K562 (cell line): Measurements from ENCODE around the gene GRK4. TPM values are rescaled to one million over a fixed set of nuclear protein-coding genes. Genes with fewer than 3 reads are reported as not detected.

Experiments used
- ATAC-seq: fragments of 200-7000 bp; cut with Tn5 transposase; 3 replicates; pipeline ENCODE4 v1.9.1; 2020; ENCODE audit warnings: moderate library complexity
- BruUV-seq: library from RNA; stranded (reverse); fragments of 400-500 nt; replicated peaks from 2 replicates; lab custom pipeline; 2021; lab: Mats Ljungman, UMichigan
- CTCF ChIA-PET: fragments of 300-600 bp; formaldehyde crosslinking; extraction: SDS; loops from one replicate; lab custom pipeline; 2021; ENCODE audit warnings: low intra/inter-chr PET ratio; lab: Yijun Ruan, JAX
- POLR2A ChIA-PET: fragments of 300-600, 350-650 bp; sonication (Branson Sonifier 250); formaldehyde crosslinking; extraction: SDS; loops from one replicate; lab custom pipeline; 2021; ENCODE audit warnings: antibody characterized with exemption, inconsistent platforms; lab: Yijun Ruan, JAX
- DNase-seq, 4 experiments: peaks; one replicate each; pipeline versions ENCODE4 v3.0.0 to v3.0.0-alpha.2; 2011 to 2018; ENCODE audit warnings: low spot score in 3 of 4, mixed read lengths in 3 of 4; ENCODE audit errors: extremely low read depth in 1 of 4
- FAIRE-seq: peaks from 2 replicates; lab custom pipeline; 2011; peaks lifted over from hg19 to GRCh38; lab: Jason Lieb, UNC
- H2AFZ ChIP-seq: 2 replicates; pipeline ENCODE4 v1.6.0; 2011; ENCODE audit warnings: low read depth, low read length, control low read depth, inconsistent platforms
- H3K27ac ChIP-seq: fragments of 200-600 bp; 3 replicates; pipeline ENCODE4 v1.8.0; 2011; ENCODE audit warnings: low read depth, mild to moderate bottlenecking, control low read depth, inconsistent platforms, low read length, moderate library complexity, mixed read lengths; ENCODE audit errors: extremely low read depth
- H3K27me3 ChIP-seq, 2 experiments: fragments of 300-600 bp in 1 of 2; 2 replicates in 1 of 2; 3 replicates in 1 of 2; pipeline versions ENCODE4 v1.6.0 to v1.8.0; 2011; ENCODE audit warnings: inconsistent platforms in 2 of 2, low read length in 2 of 2, mild to moderate bottlenecking in 1 of 2, mixed read lengths in 1 of 2, moderate library complexity in 1 of 2; ENCODE audit not compliant: control insufficient read depth in 2 of 2, insufficient read depth in 2 of 2
- H3K36me3 ChIP-seq: fragments of 300-600 bp; 3 replicates; pipeline ENCODE4 v1.8.0; 2011; ENCODE audit warnings: mild to moderate bottlenecking, low read length, inconsistent platforms; ENCODE audit not compliant: control insufficient read depth, insufficient read depth
- H3K4me1 ChIP-seq, 2 experiments: fragments of 200-600 bp in 1 of 2; replicated peaks in 1 of 2; 2 replicates in 1 of 2; 3 replicates in 1 of 2; pipeline versions ENCODE4 v1.5.1 to v1.8.0; 2011; ENCODE audit warnings: inconsistent platforms in 2 of 2, low read length in 2 of 2, mild to moderate bottlenecking in 1 of 2, mixed read lengths in 1 of 2, moderate library complexity in 1 of 2; ENCODE audit not compliant: control insufficient read depth in 2 of 2, insufficient read depth in 2 of 2
- H3K4me2 ChIP-seq: 2 replicates; pipeline ENCODE4 v1.6.1; 2011; ENCODE audit warnings: low read length, control low read depth, inconsistent platforms, mixed read lengths; ENCODE audit not compliant: insufficient read depth
- H3K4me3 ChIP-seq: fragments of 200-600 bp; sonication (generic), shearing (Covaris generic); 2 replicates; pipeline ENCODE4 v1.5.1; 2016; ENCODE audit warnings: control low read depth, inconsistent platforms
- H3K79me2 ChIP-seq: fragments of 200-600 bp; 3 replicates; pipeline ENCODE4 v1.8.0; 2011; ENCODE audit warnings: low read length, inconsistent platforms; ENCODE audit not compliant: control insufficient read depth, insufficient read depth
- H3K9ac ChIP-seq, 2 experiments: 2 replicates each; pipeline versions ENCODE4 v1.6.0 to v1.6.1; 2011; ENCODE audit warnings: low read depth in 2 of 2, low read length in 2 of 2, control low read depth in 1 of 2, inconsistent platforms in 1 of 2, mild to moderate bottlenecking in 1 of 2, mixed read lengths in 1 of 2; ENCODE audit not compliant: insufficient read depth in 1 of 2
- H3K9me1 ChIP-seq: one replicate; pipeline ENCODE4 v1.6.0; 2011; ENCODE audit warnings: inconsistent platforms, mild to moderate bottlenecking, low read length, moderate library complexity; ENCODE audit not compliant: control insufficient read depth, insufficient read depth
- H3K9me3 ChIP-seq: replicated peaks from 2 replicates; pipeline ENCODE4 v1.5.1; 2011; ENCODE audit warnings: low read depth, low read length, inconsistent platforms; ENCODE audit not compliant: control insufficient read depth, insufficient read depth
- H4K20me1 ChIP-seq: replicated peaks from 2 replicates; pipeline ENCODE4 v1.6.1; 2011; ENCODE audit warnings: low read length, inconsistent platforms, mixed read lengths; ENCODE audit not compliant: control insufficient read depth, insufficient read depth
- BHLHE40 ChIP-seq: IDR thresholded peaks from 2 replicates; pipeline ENCODE4 v1.6.1; 2011; ENCODE audit warnings: low read length, improper control_type of control experiment
- L3MBTL2 ChIP-seq: fragments of 450-650 bp; IDR thresholded peaks from 2 replicates; pipeline ENCODE4 v1.6.1; 2016; ENCODE audit warnings: mild to moderate bottlenecking, moderate library complexity
- MED1 ChIP-seq: sonication (generic); formaldehyde crosslinking; IDR thresholded peaks from 2 replicates; pipeline ENCODE4 v1.8.1; 2023; ENCODE audit warnings: missing genetic modification reagents, borderline replicate concordance
- POLR2A ChIP-seq: fragments of 450-650 bp; conservative IDR thresholded peaks from 2 replicates; pipeline ENCODE4 v1.6.1; 2016
- RBFOX2 ChIP-seq: fragments of 200-400 bp; formaldehyde crosslinking; IDR thresholded peaks from 2 replicates; pipeline ENCODE4 v1.6.1; 2017; ENCODE audit warnings: low read depth, mild to moderate bottlenecking, low read length, moderate library complexity
- WGBS: fragments of 100-300 bp; shearing (Covaris generic); methylation state at CpG from one replicate; pipeline ENCODE4 v1.1.6; 2016; ENCODE audit warnings: low coverage, mixed read lengths; ENCODE audit not compliant: insufficient coverage; ENCODE audit errors: missing lambda C conversion rate; 5-methylcytosine and 5-hydroxymethylcytosine counted together
- in situ Hi-C: fragments of 300-500 bp; cut with MboI; formaldehyde crosslinking; loops from 4 replicates; pipeline ENCODE4 v1.15.0; 2018; ENCODE audit warnings: inconsistent platforms, mixed read lengths
- intact Hi-C: fragments of 100-400 bp; cut with micrococcal nuclease; formaldehyde crosslinking; loops from 2 replicates; pipeline ENCODE4 v1.14.2; 2022
- polyA plus RNA-seq, 8 experiments: library from polyadenylated mRNA; depleted of rRNA in 4 of 8; stranded (reverse) in 5 of 8; unstranded in 3 of 8; fragments of >200 nt; fragmentation: Nextera tagmentation in 2 of 8; fragmentation: Illumina TruSeq in 1 of 8; extraction: Ambion mirVana in 2 of 8; extraction: Trizol in 1 of 8; gene quantifications; 2 replicates each; pipeline versions ENCODE4 v1.2.1 to v1.2.3, GENCODE V29; 2011 to 2014; ENCODE audit warnings: inconsistent platforms in 1 of 8, missing spikeins in 1 of 8
- total RNA-seq, 7 experiments: library from RNA; depleted of rRNA in 6 of 7; stranded (reverse); fragments of >200 nt in 6 of 7; fragmentation: Illumina TruSeq in 2 of 7; extraction: Trizol in 2 of 7; gene quantifications; 2 replicates each; pipeline versions ENCODE4 v1.2.1 to v1.2.3, GENCODE V29; 2011 to 2021; ENCODE audit warnings: low replicate concordance in 1 of 7
- TF ChIP-seq, protein P1 (sequence below): fragments of 450-650 bp; IDR thresholded peaks from 2 replicates; pipeline ENCODE4 v1.6.1; 2016; ENCODE audit warnings: mild to moderate bottlenecking, moderate library complexity
- TF ChIP-seq, protein P2 (sequence below): fragments of 250-450 bp; sonication (Bioruptor Pico); IDR thresholded peaks from 2 replicates; pipeline ENCODE4 v1.8.0; 2021; ENCODE audit warnings: moderate library complexity, mild to moderate bottlenecking, inconsistent platforms
- TF ChIP-seq, protein P3 (sequence below): sonication (generic); formaldehyde crosslinking; IDR thresholded peaks from 2 replicates; pipeline ENCODE4 v1.8.0; 2022; ENCODE audit warnings: missing genetic modification reagents, mild to moderate bottlenecking, moderate library complexity, borderline replicate concordance

The GRK4 gene
- total and polyA plus RNA-seq, 9 of the 15 experiments (the other 6 are each of a cell fraction or from before 2014, with no cell fraction given), result 1.1 to 4.8 (median 2.6) TPM

DNA sequence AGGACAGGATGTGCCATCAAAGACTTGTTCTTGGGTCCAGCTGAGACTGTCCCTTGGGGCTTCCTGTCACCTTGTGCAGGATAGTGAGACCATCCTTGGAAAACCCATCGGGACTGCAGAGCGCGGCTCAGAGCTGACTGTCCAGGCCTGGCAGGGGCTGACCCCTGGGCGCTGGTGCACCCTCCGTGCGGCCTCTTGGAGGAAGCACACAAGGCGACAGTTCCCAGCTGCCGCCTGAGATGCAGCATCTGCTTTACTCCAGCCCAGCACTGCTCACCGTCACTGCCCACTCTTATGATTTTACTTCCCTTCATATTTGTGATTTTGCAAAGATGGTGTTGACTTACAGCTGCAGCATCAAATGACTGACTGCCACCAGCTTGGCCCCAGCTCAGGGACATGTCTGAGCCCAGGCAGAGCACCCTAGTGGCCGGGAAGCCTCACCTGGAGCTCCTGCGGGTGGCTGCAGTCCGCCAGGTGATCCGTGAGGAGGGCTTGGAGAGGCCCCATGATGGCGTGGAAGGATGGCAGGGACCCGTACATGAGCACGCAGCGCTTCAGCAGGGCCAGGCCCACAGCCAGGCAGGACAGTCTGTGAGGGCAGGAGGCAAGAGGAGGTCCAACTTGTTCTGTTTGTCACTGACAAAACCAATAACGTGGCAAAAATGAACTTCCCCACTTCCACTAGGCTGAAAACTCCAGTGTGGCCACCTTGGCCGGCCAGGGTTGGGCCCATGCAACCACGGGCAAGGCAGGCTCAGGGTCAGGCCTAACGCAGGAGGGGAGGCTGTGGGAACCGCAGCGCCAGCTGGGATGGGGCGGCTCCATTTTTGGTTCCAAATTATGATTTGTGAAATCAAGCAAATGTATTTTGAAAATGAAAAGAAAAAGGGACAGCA is 22.0 kb upstream of the GRK4 start:
- 92% methylated on average over 19 of the region's 24 CpGs for WGBS
- H3K79me2 ChIP-seq, result no peaks in the 10 kb centered on the region
- H3K4me1 ChIP-seq, result peaks cover 7 to 24% of the 10 kb centered on the region in 2 experiments; a peak in 4 of 5 replicates
- no peaks in the 10 kb centered on the region for H3K9me1 ChIP-seq
- H3K4me2 ChIP-seq, result no peak overlapping the region
- no peak overlapping the region for H3K4me3 ChIP-seq
- FAIRE-seq (no peak), ATAC-seq (no peak), DNase-seq (no peak)
- H3K9ac ChIP-seq, result 0 out of 4 replicates have a peak overlapping the region, but pooled peaks of 1 of the 2 experiments have one; percentile 10
- no peak overlapping the region for H3K27ac ChIP-seq
- H4K20me1 ChIP-seq, result peaks cover 13% of the 10 kb centered on the region; the same call in 1 of the 2 replicates
- ChIA-PET POLR2A (interaction anchor here (1.4 kb wide), 1 partner anchor 20 kb away, joined by 4 read pairs; no protein-coding TSS in a partner anchor), CTCF (no interaction called here)
- in situ Hi-C loops (no loop called here), intact Hi-C loops (no loop called here)
- BruUV-seq, result no TSS peak
- peaks cover 96% of the 10 kb centered on the region for H3K36me3 ChIP-seq
- H2AFZ ChIP-seq, result no peak overlapping the region
- no peaks in the 10 kb centered on the region for H3K27me3 ChIP-seq
- no peaks in the 10 kb centered on the region for H3K9me3 ChIP-seq
- TF ChIP-seq, protein P1, sequence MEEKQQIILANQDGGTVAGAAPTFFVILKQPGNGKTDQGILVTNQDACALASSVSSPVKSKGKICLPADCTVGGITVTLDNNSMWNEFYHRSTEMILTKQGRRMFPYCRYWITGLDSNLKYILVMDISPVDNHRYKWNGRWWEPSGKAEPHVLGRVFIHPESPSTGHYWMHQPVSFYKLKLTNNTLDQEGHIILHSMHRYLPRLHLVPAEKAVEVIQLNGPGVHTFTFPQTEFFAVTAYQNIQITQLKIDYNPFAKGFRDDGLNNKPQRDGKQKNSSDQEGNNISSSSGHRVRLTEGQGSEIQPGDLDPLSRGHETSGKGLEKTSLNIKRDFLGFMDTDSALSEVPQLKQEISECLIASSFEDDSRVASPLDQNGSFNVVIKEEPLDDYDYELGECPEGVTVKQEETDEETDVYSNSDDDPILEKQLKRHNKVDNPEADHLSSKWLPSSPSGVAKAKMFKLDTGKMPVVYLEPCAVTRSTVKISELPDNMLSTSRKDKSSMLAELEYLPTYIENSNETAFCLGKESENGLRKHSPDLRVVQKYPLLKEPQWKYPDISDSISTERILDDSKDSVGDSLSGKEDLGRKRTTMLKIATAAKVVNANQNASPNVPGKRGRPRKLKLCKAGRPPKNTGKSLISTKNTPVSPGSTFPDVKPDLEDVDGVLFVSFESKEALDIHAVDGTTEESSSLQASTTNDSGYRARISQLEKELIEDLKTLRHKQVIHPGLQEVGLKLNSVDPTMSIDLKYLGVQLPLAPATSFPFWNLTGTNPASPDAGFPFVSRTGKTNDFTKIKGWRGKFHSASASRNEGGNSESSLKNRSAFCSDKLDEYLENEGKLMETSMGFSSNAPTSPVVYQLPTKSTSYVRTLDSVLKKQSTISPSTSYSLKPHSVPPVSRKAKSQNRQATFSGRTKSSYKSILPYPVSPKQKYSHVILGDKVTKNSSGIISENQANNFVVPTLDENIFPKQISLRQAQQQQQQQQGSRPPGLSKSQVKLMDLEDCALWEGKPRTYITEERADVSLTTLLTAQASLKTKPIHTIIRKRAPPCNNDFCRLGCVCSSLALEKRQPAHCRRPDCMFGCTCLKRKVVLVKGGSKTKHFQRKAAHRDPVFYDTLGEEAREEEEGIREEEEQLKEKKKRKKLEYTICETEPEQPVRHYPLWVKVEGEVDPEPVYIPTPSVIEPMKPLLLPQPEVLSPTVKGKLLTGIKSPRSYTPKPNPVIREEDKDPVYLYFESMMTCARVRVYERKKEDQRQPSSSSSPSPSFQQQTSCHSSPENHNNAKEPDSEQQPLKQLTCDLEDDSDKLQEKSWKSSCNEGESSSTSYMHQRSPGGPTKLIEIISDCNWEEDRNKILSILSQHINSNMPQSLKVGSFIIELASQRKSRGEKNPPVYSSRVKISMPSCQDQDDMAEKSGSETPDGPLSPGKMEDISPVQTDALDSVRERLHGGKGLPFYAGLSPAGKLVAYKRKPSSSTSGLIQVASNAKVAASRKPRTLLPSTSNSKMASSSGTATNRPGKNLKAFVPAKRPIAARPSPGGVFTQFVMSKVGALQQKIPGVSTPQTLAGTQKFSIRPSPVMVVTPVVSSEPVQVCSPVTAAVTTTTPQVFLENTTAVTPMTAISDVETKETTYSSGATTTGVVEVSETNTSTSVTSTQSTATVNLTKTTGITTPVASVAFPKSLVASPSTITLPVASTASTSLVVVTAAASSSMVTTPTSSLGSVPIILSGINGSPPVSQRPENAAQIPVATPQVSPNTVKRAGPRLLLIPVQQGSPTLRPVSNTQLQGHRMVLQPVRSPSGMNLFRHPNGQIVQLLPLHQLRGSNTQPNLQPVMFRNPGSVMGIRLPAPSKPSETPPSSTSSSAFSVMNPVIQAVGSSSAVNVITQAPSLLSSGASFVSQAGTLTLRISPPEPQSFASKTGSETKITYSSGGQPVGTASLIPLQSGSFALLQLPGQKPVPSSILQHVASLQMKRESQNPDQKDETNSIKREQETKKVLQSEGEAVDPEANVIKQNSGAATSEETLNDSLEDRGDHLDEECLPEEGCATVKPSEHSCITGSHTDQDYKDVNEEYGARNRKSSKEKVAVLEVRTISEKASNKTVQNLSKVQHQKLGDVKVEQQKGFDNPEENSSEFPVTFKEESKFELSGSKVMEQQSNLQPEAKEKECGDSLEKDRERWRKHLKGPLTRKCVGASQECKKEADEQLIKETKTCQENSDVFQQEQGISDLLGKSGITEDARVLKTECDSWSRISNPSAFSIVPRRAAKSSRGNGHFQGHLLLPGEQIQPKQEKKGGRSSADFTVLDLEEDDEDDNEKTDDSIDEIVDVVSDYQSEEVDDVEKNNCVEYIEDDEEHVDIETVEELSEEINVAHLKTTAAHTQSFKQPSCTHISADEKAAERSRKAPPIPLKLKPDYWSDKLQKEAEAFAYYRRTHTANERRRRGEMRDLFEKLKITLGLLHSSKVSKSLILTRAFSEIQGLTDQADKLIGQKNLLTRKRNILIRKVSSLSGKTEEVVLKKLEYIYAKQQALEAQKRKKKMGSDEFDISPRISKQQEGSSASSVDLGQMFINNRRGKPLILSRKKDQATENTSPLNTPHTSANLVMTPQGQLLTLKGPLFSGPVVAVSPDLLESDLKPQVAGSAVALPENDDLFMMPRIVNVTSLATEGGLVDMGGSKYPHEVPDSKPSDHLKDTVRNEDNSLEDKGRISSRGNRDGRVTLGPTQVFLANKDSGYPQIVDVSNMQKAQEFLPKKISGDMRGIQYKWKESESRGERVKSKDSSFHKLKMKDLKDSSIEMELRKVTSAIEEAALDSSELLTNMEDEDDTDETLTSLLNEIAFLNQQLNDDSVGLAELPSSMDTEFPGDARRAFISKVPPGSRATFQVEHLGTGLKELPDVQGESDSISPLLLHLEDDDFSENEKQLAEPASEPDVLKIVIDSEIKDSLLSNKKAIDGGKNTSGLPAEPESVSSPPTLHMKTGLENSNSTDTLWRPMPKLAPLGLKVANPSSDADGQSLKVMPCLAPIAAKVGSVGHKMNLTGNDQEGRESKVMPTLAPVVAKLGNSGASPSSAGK, result no peak
- TF ChIP-seq MED1 (CRISPR knock-in tag), result no peak
- peak; percentile 20; the same call in 1 of the 2 replicates for TF ChIP-seq POLR2A
- no peak for TF ChIP-seq L3MBTL2
- peak; percentile 36; the same call in 1 of the 2 replicates for TF ChIP-seq RBFOX2
- TF ChIP-seq, protein P2, sequence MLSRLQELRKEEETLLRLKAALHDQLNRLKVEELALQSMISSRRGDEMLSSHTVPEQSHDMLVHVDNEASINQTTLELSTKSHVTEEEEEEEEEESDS (CRISPR knock-in tag), result no peak
- no peak for TF ChIP-seq BHLHE40
- TF ChIP-seq, protein P3, sequence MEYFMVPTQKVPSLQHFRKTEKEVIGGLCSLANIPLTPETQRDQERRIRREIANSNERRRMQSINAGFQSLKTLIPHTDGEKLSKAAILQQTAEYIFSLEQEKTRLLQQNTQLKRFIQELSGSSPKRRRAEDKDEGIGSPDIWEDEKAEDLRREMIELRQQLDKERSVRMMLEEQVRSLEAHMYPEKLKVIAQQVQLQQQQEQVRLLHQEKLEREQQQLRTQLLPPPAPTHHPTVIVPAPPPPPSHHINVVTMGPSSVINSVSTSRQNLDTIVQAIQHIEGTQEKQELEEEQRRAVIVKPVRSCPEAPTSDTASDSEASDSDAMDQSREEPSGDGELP (CRISPR knock-in tag), result peak; percentile 11; the same call in 1 of the 2 replicates
